GM21737 (cell line): Measurements from ENCODE around the gene RRP8.

Experiments
- ATAC-seq: cut with Tn5 transposase; IDR thresholded peaks from one replicate; pipeline ENCODE4 v1.9.1; 2021; ENCODE audit warnings: mild to moderate bottlenecking, moderate library complexity; ENCODE audit not compliant: unreplicated experiment

Gene RRP8

GRCh38 chr11:6603287-6604080 is at the start of gene RRP8, which contains the start of gene ILK:
RRP8 (minus strand) TSS chr11:6603616; CDS start chr11:6603502, 114 bp downstream.
ILK (plus strand) TSS chr11:6603774; CDS start chr11:6604272, 498 bp downstream.
- peak; percentile 67 for ATAC-seq

DNA sequence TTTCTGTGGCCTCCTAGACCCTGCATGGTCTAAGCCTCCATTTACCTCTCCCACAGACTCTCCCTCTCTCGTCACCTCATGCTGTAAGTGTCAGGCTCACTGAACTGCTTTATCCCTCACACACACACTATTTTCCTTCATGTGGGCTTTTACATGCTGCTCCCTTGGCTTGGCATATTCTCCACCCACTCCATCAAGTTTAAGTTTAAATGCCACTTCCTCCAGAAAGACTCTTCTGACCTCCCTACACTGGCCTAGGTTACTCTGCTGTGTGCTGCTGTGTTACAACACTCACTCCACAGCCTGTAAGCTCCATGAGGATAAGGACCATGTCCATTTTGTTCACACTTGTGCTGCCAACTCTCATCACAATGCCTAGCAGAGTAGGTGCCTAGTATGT is 49.7 kb upstream of the RRP8 start:
- no peak for ATAC-seq

DNA sequence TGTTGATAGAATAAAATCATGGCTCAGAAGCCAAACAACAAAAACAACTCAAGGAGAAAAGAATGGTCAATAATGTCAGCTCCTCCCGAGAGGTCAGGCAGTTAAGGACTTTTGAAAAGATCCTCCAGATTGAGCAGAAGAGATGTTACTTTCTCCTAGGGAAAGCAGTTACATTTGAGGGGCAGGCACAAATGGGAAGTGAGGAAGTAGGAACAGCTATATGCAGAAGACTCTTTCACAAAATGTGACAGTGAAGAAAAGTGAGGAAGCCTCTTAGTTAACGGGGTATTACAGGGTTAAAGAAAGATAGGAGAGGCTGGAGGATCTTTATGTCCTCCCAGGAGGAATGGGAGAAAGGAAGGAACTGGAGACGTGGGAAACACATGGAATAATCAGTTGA is 48.8 kb upstream of the RRP8 start:
- no peak for ATAC-seq

GRCh38 chr11:6650980-6651379 is 47.6 kb upstream of the RRP8 start:
- ATAC-seq: no peak

GRCh38 chr11:6650104-6650503 is 46.7 kb upstream of the RRP8 start:
- no peak for ATAC-seq

GRCh38 chr11:6648501-6648900 is 45.1 kb upstream of the RRP8 start:
- no peak for ATAC-seq

GRCh38 chr11:6647836-6648235 is 44.4 kb upstream of the RRP8 start:
- ATAC-seq: no peak

- peak; percentile 82 for ATAC-seq
Observed at GRCh38 chr11:6646918-6647679, 43.7 kb upstream of the RRP8 start.

- ATAC-seq: no peak
Observed at GRCh38 chr11:6646576-6646917, 43.1 kb upstream of the RRP8 start.

GRCh38 chr11:6646071-6646470 is 42.7 kb upstream of the RRP8 start:
- ATAC-seq: no peak

- no peak for ATAC-seq
Observed at GRCh38 chr11:6642957-6643356, 39.5 kb upstream of the RRP8 start.

- no peak for ATAC-seq
Observed at GRCh38 chr11:6640985-6641701, 37.7 kb upstream of the RRP8 start.

GRCh38 chr11:6640036-6640984 is 36.9 kb upstream of the RRP8 start:
- no peak for ATAC-seq

- no peak for ATAC-seq
Observed at GRCh38 chr11:6638429-6638828, 35.0 kb upstream of the RRP8 start.

DNA sequence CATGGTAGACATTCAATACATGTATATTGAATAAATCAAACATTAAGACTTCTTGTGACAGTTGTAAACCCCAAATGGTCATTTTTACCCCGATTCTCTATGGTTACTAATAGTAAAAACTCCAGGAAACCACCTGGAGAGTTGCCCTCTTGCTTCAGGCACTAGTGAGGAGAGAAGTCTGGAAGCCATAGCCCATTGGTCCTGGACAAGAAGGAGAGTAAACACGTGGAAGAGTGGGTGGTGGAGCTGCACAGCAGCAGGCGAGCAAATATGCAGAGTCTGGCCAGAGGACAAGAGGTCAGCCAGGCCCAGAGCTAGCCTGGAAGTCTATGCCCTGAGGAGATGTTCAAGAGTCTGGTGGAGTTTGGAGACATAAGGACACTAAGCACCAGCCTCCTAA is 34.5 kb upstream of the RRP8 start:
- ATAC-seq: no peak

DNA sequence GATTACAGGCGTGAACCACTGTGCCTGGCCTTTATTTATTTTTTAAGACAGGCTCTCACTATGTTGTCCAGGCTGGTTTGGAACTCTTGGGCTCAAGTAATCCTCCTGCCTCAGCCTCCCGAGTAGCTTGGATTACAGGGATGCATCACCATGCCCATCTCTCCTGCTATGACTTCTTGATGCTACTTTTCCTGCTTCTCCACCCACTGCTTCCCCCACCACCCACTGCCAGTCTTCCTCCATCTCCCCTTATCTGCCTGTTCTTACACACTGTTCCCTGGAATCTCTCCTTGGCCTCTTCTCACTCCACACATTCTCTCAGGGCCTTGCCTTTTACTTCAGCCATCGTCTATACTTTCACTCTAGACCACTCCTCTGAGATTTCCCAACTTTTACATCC is 33.1 kb upstream of the RRP8 start:
- ATAC-seq: no peak

- ATAC-seq: no peak
Observed at GRCh38 chr11:6635082-6635932, 31.9 kb upstream of the RRP8 start.

DNA sequence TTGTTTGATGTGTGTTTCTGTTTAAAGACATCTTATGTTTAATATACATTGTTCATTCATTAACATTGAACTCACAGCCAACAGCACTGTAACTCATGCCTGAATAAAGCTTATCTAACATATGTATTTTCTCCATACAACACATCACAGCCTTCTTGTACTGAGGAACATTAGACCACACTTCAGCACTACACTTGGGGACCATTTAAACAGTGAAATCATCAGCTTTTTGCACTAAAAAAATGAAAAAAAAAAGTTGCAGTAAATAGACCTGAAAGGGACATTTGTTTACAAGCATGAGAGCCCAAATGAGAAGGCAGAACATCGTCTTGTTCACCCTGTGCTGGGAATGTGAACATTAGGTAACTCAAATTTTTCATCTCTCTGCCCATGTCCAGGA is 31.1 kb upstream of the RRP8 start:
- no peak for ATAC-seq
